NCI-H510A (cell line): ENCODE measurements around the gene PLK5.

Source experiments
- DNase-seq: peaks from one replicate; lab custom pipeline; 2025; lab: John Stamatoyannopoulos, UW

PLK5 gene

GRCh38 chr19:1555487-1556389 is 31.9 kb downstream of the PLK5 start:
- DNase-seq, result no peak

- DNase-seq, result no peak
Observed at GRCh38 chr19:1556390-1557070, 32.7 kb downstream of the PLK5 start.

- DNase-seq, result no peak
Observed at GRCh38 chr19:1558552-1558951, 34.7 kb downstream of the PLK5 start.

GRCh38 chr19:1560286-1560882 is 36.5 kb downstream of the PLK5 start:
- DNase-seq, result no peak

GRCh38 chr19:1561236-1561842 is 37.5 kb downstream of the PLK5 start:
- no peak for DNase-seq

- no peak for DNase-seq
Observed at GRCh38 chr19:1563251-1563650, 39.4 kb downstream of the PLK5 start.

GRCh38 chr19:1566392-1567115 is 42.7 kb downstream of the PLK5 start:
- no peak for DNase-seq

- no peak for DNase-seq
Observed at GRCh38 chr19:1567116-1567847, 43.4 kb downstream of the PLK5 start.

GRCh38 chr19:1567848-1568227 is 44.0 kb downstream of the PLK5 start:
- DNase-seq, result no peak

- DNase-seq, result peak; percentile 21
Observed at GRCh38 chr19:1568320-1569019, 44.6 kb downstream of the PLK5 start, which contains the start of gene MEX3D. TSS of gene MEX3D (minus strand) at chr19:1568325. CDS start at chr19:1568058, 267 bp downstream.

- DNase-seq, result no peak
Observed at GRCh38 chr19:1569997-1570396, 46.1 kb downstream of the PLK5 start.

GRCh38 chr19:1570836-1571235 is 47.0 kb downstream of the PLK5 start:
- no peak for DNase-seq

- no peak for DNase-seq
Observed at GRCh38 chr19:1571358-1571757, 47.5 kb downstream of the PLK5 start.

GRCh38 chr19:1572795-1573194 is 48.9 kb downstream of the PLK5 start:
- no peak for DNase-seq

- DNase-seq, result no peak
Observed at GRCh38 chr19:1574354-1575136, 50.7 kb downstream of the PLK5 start.

GRCh38 chr19:1575323-1576241 is 51.7 kb downstream of the PLK5 start:
- DNase-seq, result no peak

- no peak for DNase-seq
Observed at GRCh38 chr19:1576242-1577089, 52.6 kb downstream of the PLK5 start.
